Stomach (tissue), 9 donors: ENCODE data around the gene PFKP. TPM values are rescaled to one million over a fixed set of nuclear protein-coding genes. Genes with fewer than 3 reads are reported as not detected.

ENCODE experiments used
- DNase-seq, 2 donors: peaks; one replicate each; pipeline versions ENCODE4 v3.0.0 to v3.0.0-alpha.2; 2013 to 2019
- H3K27ac ChIP-seq, 5 donors: fragments of 200-600 bp in 4 of 5; sonication (generic) in 4 of 5; one replicate each; pipeline ENCODE4 v1.5.1; 2013 to 2019; ENCODE audit warnings: mild to moderate bottlenecking in 1 of 5, moderate library complexity in 1 of 5
- H3K27me3 ChIP-seq, 3 donors: fragments of 200-600 bp; sonication (generic); one replicate each; pipeline ENCODE4 v1.5.1; 2017 to 2019; ENCODE audit warnings: mixed run types in 1 of 3
- H3K36me3 ChIP-seq, 4 donors: fragments of 200-600 bp; sonication (generic); 1 replicate in 3 of 4; 2 replicates in 1 of 4; pipeline ENCODE4 v1.5.1; 2016 to 2019
- H3K4me1 ChIP-seq, 4 donors: fragments of 200-600 bp; sonication (generic); one replicate each; pipeline ENCODE4 v1.5.1; 2016 to 2019
- H3K4me3 ChIP-seq, 4 donors: fragments of 200-600 bp; sonication (generic) in 3 of 4; one replicate each; pipeline ENCODE4 v1.5.1; 2016 to 2019; ENCODE audit warnings: mild to moderate bottlenecking in 1 of 4
- H3K9me3 ChIP-seq, 4 donors: fragments of 200-600 bp; sonication (generic); one replicate each; pipeline ENCODE4 v1.5.1; 2016 to 2019
- CTCF ChIP-seq, 7 experiments: fragments of 450-650 bp in 4 of 7; fragments of 200-600 bp in 3 of 7; sonication (generic) in 3 of 7; IDR thresholded peaks; one replicate each; pipeline ENCODE4 v1.5.1; 2016 to 2019; ENCODE audit warnings: antibody characterized with exemption in 7 of 7, control low read depth in 2 of 7, mild to moderate bottlenecking in 1 of 7
- EP300 ChIP-seq: sonication (generic); formaldehyde crosslinking; IDR thresholded peaks from one replicate; pipeline ENCODE4 v1.6.1; 2017; ENCODE audit warnings: antibody characterized with exemption
- POLR2A ChIP-seq, 4 donors: fragments of 450-650 bp; IDR thresholded peaks; one replicate each; pipeline ENCODE4 v1.6.1; 2016; ENCODE audit warnings: antibody characterized with exemption in 4 of 4, control low read depth in 2 of 4, mild to moderate bottlenecking in 1 of 4, moderate library complexity in 1 of 4
- POLR2AphosphoS5 ChIP-seq, 3 donors: sonication (generic); formaldehyde crosslinking; IDR thresholded peaks; one replicate each; pipeline ENCODE4 v1.6.1; 2016; ENCODE audit warnings: antibody characterized with exemption in 3 of 3
- WGBS, 5 donors: extraction: QIAGEN DNeasy Blood & Tissue Kit in 3 of 5; methylation state at CpG; one replicate each; pipeline versions ENCODE4 v1.1.5 to v1.1.7; 2013 to 2018; 5-methylcytosine and 5-hydroxymethylcytosine counted together
- intact Hi-C: fragments of 100-400 bp; cut with DNase I; formaldehyde crosslinking; loops from one replicate; pipeline ENCODE4 v1.15.1; 2023; ENCODE audit warnings: low total_unique reads
- polyA plus RNA-seq, 3 donors: library from polyadenylated mRNA; stranded (reverse); fragments of 200-250 nt; gene quantifications; one replicate each; pipeline ENCODE4 v1.2.3, GENCODE V29; 2013
- total RNA-seq, 5 donors: library from RNA; depleted of rRNA; stranded (reverse); fragments of >200 nt; gene quantifications; one replicate each; pipeline versions ENCODE4 v1.1.0 to v1.2.3, GENCODE V29; 2014 to 2016
- donor health status: healthy with polysubstance abuse.
- donor health status: Bipolar disorder and iron deficiency.
- donor health status: healthy.

The PFKP gene
- total and polyA plus RNA-seq, 8 donors, result 11.2 to 155 (median 29.4) TPM

GRCh38 chr10:3085785-3086567 is 18.6 kb downstream of the PFKP start:
- Histone ChIP-seq H3K4me3 (no peak overlapping the region), H3K27me3 (no peaks in the 10 kb centered on the region), H3K4me1 (peaks cover 0 to 11% (median 9%) of the 10 kb centered on the region in 4 donors), H3K27ac (no peak overlapping the region), H3K9me3 (no peaks in the 10 kb centered on the region), H3K36me3 (peaks cover 0 to 28% (median 9%) of the 10 kb centered on the region in 4 donors)
- DNase-seq, result no peak
- TF ChIP-seq EP300 (no peak), CTCF (IDR thresholded peaks at IDR 0.05) (no peak), POLR2A (IDR thresholded peaks at IDR 0.05) (no peak), POLR2AphosphoS5 (IDR thresholded peaks at IDR 0.05) (no peak)
- intact Hi-C loops, result no loop called here
- WGBS, 5 donors, result 67 to 87% (median 82%) methylated on average over 15 to 20 of the region's 20 CpGs

GRCh38 chr10:3090388-3090787 is 23.0 kb downstream of the PFKP start:
- intact Hi-C loops, result no loop called here
- DNase-seq, result no peak

GRCh38 chr10:3090914-3091787 is 23.8 kb downstream of the PFKP start:
- Histone ChIP-seq H3K27ac (peak overlapping the region; percentile 8 to 73 (median 71)), H3K4me3 (no peak overlapping the region), H3K27me3 (no peaks in the 10 kb centered on the region), H3K9me3 (no peaks in the 10 kb centered on the region), H3K4me1 (peaks cover 3 to 47% (median 32%) of the 10 kb centered on the region in 4 donors), H3K36me3 (peaks cover 0 to 8% (median 3%) of the 10 kb centered on the region in 4 donors)
- intact Hi-C loops, result no loop called here
- peak; percentile 79 to 82 for DNase-seq
- WGBS, 5 donors, result 27 to 42% (median 34%) methylated on average over 17 of the region's 17 CpGs
- TF ChIP-seq POLR2AphosphoS5 (IDR thresholded peaks at IDR 0.05) (peak in 2 of 3 donors; percentile 21 to 45), CTCF (IDR thresholded peaks at IDR 0.05) (no peak)

More at GRCh38 chr10:3090388-3090787, 23.0 kb downstream of the PFKP start:
- WGBS, 5 donors, result 78 to 89% (median 82%) methylated on average over 12 of the region's 12 CpGs
- Histone ChIP-seq H3K27me3 (no peaks in the 10 kb centered on the region), H3K4me1 (peaks cover 0 to 39% (median 26%) of the 10 kb centered on the region in 4 donors), H3K4me3 (no peak overlapping the region), H3K36me3 (peaks cover 0 to 11% (median 4%) of the 10 kb centered on the region in 4 donors), H3K27ac (peak overlapping the region in 2 of 5 donors; percentile 71 to 72), H3K9me3 (no peaks in the 10 kb centered on the region)
- no peak for TF ChIP-seq POLR2AphosphoS5 (IDR thresholded peaks at IDR 0.05)
- TF ChIP-seq CTCF (IDR thresholded peaks at IDR 0.05), result no peak
- TF ChIP-seq EP300, result no peak
- TF ChIP-seq POLR2A (IDR thresholded peaks at IDR 0.05), result no peak

- no peak for DNase-seq
- intact Hi-C loops, result no loop called here
- TF ChIP-seq POLR2A (IDR thresholded peaks at IDR 0.05) (no peak), EP300 (no peak), POLR2AphosphoS5 (IDR thresholded peaks at IDR 0.05) (no peak), CTCF (IDR thresholded peaks at IDR 0.05) (no peak)
- Histone ChIP-seq H3K9me3 (no peaks in the 10 kb centered on the region), H3K36me3 (peaks cover 0 to under 1% (median 0%) of the 10 kb centered on the region in 4 donors), H3K4me3 (no peak overlapping the region), H3K27ac (peak overlapping the region in 3 of 5 donors; percentile 71 to 73 (median 72)), H3K27me3 (no peaks in the 10 kb centered on the region), H3K4me1 (peaks cover 7 to 53% (median 37%) of the 10 kb centered on the region in 4 donors)
- 73 to 90% (median 88%) methylated on average over 5 of the region's 5 CpGs for WGBS, 5 donors
These were observed 24.6 kb downstream of the PFKP start for GRCh38 chr10:3091921-3092320.
